Calu3 (cell line): ENCODE results near the gene SLBP. TPM values are rescaled to one million over a fixed set of nuclear protein-coding genes. Genes with fewer than 3 reads are reported as not detected.

Experiments
- BruUV-seq: library from RNA; stranded (reverse); fragments of 400-500 nt; replicated peaks from 2 replicates; lab custom pipeline; 2021; lab: Mats Ljungman, UMichigan
- CTCF ChIA-PET: fragments of 300-600 bp; sonication (Branson Sonifier 250); formaldehyde crosslinking; loops from one replicate; lab custom pipeline; 2022; ENCODE audit warnings: antibody characterized with exemption; lab: Charles Lee
- DNase-seq: peaks from one replicate; pipeline ENCODE4 v3.0.0; 2022
- H3K27ac Mint-ChIP-seq: one replicate; pipeline ENCODE4 v1.8.0; 2022; ENCODE audit warnings: mixed read lengths; ENCODE audit not compliant: unreplicated experiment
- H3K27me3 Mint-ChIP-seq: one replicate; pipeline ENCODE4 v1.8.0; 2022; ENCODE audit warnings: mixed read lengths; ENCODE audit not compliant: unreplicated experiment
- H3K36me3 Mint-ChIP-seq: one replicate; pipeline ENCODE4 v1.8.0; 2022; ENCODE audit warnings: mild to moderate bottlenecking, moderate library complexity, mixed read lengths; ENCODE audit not compliant: insufficient read depth, unreplicated experiment
- H3K4me1 Mint-ChIP-seq: one replicate; pipeline ENCODE4 v1.8.0; 2022; ENCODE audit warnings: mild to moderate bottlenecking, low read depth, mixed read lengths; ENCODE audit not compliant: unreplicated experiment
- H3K4me3 Mint-ChIP-seq: one replicate; pipeline ENCODE4 v1.8.0; 2022; ENCODE audit warnings: mild to moderate bottlenecking, low read depth, moderate library complexity, mixed read lengths; ENCODE audit not compliant: unreplicated experiment
- H3K9me3 Mint-ChIP-seq: one replicate; pipeline ENCODE4 v1.8.0; 2022; ENCODE audit warnings: low read depth, mixed read lengths; ENCODE audit not compliant: unreplicated experiment
- intact Hi-C: fragments of 100-400 bp; cut with micrococcal nuclease; formaldehyde crosslinking; loops from one replicate; pipeline ENCODE4 v1.10.0; 2022; ENCODE audit not compliant: unreplicated experiment
- total RNA-seq: library from RNA; stranded (reverse); gene quantifications from 2 replicates; pipeline ENCODE4 v1.2.3, GENCODE V29; 2022
- TF ChIP-seq, protein P1 (sequence below): fragments of 200-600 bp; IDR thresholded peaks from one replicate; pipeline ENCODE4 v1.8.0; 2022; ENCODE audit warnings: antibody characterized with exemption; ENCODE audit not compliant: unreplicated experiment

The SLBP gene
- total RNA-seq, 1 experiment from 2014 or later: 46.1 TPM

DNA sequence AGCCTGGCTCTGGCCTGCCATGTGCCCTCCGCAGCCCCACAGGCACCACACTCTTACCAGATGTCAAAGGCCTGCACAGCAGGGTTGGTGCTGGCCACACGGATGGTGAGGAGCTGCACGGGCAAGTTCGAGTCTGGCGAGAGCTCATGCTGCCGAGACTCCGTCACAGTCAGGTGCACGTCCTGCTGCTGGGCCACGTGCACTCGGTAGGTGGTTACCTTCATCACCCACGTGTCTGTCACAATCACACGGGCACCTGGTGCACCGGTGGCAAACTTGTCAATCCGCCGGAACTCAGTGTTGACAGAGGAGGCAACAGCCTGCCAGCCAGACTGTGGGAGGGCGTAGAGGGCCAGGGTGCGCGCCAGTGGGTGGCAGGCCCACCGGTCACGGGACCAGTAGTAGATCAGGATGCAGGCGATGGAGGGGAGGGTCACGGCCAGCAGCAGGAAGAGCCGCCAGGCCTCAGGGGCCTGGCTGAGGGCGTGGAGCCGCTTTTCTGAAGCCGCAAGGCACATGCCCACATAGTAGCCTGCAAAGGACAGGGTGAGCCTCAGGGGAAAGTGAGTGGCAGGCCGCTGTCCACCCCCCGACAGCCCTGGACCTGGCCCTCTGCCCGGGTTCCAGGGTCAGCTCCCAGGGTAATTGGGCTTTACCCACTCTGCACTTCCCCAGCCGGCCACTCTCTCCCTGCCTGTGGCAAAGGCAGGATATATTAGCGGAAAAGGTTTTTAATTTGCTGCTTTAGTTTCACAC, 6.2 kb upstream of the SLBP start:
- peaks cover 73% of the 10 kb centered on the region for H3K36me3 Mint-ChIP-seq
- intact Hi-C loops: no loop called here
- no peak overlapping the region for H3K27ac Mint-ChIP-seq
- TF ChIP-seq, protein P1, sequence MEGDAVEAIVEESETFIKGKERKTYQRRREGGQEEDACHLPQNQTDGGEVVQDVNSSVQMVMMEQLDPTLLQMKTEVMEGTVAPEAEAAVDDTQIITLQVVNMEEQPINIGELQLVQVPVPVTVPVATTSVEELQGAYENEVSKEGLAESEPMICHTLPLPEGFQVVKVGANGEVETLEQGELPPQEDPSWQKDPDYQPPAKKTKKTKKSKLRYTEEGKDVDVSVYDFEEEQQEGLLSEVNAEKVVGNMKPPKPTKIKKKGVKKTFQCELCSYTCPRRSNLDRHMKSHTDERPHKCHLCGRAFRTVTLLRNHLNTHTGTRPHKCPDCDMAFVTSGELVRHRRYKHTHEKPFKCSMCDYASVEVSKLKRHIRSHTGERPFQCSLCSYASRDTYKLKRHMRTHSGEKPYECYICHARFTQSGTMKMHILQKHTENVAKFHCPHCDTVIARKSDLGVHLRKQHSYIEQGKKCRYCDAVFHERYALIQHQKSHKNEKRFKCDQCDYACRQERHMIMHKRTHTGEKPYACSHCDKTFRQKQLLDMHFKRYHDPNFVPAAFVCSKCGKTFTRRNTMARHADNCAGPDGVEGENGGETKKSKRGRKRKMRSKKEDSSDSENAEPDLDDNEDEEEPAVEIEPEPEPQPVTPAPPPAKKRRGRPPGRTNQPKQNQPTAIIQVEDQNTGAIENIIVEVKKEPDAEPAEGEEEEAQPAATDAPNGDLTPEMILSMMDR: no peak
- no peaks in the 10 kb centered on the region for H3K9me3 Mint-ChIP-seq
- CTCF ChIA-PET: interaction anchor here (0.6 kb wide), 1 partner anchor 632 kb away, joined by 3 read pairs; no protein-coding TSS in a partner anchor
- BruUV-seq: TSS peak; percentile 17
- H3K27me3 Mint-ChIP-seq: no peaks in the 10 kb centered on the region
- H3K4me1 Mint-ChIP-seq: peaks cover 15% of the 10 kb centered on the region
- H3K4me3 Mint-ChIP-seq: no peak overlapping the region
- DNase-seq: no peak

DNA sequence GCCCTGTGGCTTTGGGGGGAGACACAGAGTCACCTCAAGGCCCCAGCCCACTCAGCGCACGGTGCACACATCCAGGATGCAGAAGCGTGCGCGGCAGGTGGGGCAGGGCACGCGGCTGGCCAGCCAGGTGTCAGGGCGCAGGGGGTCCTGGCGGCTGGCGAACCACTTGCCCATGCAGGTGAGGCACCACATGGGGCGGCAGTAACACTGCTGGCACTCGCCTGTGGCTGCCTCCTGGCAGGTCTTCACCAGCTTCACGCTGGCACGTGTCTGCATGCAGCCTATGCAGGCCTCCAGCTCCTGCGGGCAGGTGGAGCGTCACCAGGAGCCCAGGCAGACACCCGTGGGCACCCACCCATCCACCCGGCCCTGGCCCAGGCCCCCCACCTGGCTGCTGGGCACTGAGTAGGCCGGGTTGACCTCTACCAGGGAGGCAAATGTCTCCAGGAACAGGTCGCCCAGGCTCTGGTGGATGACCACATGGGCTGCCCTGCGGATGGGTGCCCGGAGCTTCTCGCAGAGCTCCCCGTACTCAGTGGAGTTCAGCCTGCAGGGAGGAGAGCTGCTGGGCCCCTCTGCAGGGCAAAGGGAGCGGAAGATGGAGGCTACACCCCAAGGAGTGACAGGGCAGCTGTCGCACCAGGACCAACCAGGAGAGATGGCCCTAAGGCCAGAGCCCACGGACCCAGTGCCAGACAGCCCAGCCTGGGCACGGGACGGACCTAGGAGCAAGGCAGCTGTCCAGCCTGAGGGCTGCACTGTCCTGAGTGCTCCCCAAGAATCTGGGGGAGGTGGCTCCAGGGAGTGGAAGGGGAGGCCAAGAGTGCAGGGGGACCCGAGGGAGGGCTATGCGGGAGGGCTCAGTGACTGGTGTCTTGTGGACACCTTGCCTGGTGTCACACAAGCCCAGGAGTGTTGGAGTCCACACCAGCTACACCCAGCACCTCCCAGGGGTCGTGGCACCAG, 5.3 kb upstream of the SLBP start:
- CTCF ChIA-PET: no interaction called here
- Mint-ChIP-seq H3K4me1 (peaks cover 6% of the 10 kb centered on the region), H3K27me3 (no peaks in the 10 kb centered on the region), H3K27ac (no peak overlapping the region), H3K4me3 (no peak overlapping the region), H3K9me3 (no peaks in the 10 kb centered on the region), H3K36me3 (peaks cover 74% of the 10 kb centered on the region)
- BruUV-seq: no TSS peak
- DNase-seq: no peak
- TF ChIP-seq, protein P1: no peak
- intact Hi-C loops: no loop called here

DNA sequence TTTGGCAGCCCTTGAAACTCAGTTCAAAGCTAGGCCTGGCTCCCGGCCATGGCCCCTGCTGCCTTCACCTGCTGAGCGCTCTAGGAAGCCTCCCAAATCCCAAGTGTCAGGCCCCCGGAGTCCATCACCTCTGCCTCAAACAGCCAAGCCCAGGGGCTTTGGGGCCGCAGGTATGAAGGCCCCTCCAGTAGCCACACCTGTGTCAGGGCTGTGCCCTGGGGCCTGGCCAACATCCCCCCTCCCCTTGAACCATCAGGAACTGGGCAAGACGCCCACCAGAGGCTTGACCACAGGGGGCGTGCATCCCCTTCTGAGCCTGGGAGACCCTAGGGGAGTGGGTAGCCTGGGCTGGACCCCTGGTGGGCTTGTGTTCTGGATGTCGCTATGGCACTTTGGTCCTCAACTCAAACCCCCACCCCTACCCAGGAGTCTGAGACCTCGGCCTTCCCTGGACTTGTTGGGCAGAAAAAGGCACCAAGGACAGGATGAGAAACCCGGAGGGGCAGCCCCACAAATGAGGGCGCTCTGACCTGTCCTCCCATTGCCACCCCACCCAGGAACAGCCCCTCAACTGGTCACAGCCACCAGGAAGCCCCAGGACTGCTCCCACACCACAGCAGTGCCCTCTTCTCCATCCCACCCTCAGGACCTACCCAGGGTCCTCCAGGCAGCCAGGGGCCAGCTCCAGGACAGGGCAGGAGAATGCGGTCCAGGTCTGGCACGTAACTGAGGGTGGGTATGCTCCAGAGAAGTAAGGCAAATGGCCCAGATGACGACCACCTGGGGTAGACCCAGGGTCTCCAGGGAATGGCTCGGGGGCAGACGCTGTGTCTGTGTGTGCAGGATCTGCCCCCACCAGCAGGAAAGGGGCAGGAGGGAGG, 4.2 kb upstream of the SLBP start:
- intact Hi-C loops: no loop called here
- Mint-ChIP-seq H3K4me3 (no peak overlapping the region), H3K4me1 (no peaks in the 10 kb centered on the region), H3K27ac (no peak overlapping the region), H3K27me3 (no peaks in the 10 kb centered on the region), H3K36me3 (peaks cover 73% of the 10 kb centered on the region), H3K9me3 (no peaks in the 10 kb centered on the region)
- no TSS peak for BruUV-seq
- CTCF ChIA-PET: no interaction called here
- TF ChIP-seq, protein P1: no peak
- DNase-seq: no peak
